ENCODE results near the gene DAP.

DNA sequence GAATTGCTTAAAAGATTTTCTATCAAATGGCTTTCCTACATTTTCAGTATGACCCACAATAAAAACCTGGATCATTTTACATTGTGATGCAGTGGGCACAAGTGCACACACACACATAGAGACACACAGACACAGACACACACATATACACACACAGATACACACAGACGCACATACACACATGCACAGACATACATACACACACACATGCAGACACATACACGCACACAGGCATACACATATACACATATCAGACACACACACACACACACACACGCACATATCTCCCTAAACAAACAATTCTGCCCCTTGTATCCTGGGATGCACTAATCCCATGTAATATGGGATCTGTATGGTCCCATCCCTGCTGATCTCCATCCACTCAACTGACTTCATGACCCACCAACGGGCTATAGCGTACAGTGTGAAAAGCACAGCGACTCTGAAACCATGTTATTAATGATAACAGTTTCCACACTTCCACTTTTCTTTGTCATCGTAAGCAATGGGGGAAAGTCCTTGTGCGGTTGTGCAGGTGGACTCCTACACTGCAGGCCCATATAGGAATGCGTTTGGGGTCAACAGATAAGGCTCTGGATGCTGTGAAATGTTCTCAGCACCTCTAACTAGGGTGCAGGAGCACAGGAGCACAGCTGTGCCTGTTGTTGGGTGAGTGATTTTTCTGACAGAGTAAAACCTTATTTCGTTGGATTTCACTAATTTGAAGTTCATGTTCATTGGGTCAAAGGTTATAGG is 52.7 kb downstream of the DAP start:
- TF ChIP-seq, protein P1, sequence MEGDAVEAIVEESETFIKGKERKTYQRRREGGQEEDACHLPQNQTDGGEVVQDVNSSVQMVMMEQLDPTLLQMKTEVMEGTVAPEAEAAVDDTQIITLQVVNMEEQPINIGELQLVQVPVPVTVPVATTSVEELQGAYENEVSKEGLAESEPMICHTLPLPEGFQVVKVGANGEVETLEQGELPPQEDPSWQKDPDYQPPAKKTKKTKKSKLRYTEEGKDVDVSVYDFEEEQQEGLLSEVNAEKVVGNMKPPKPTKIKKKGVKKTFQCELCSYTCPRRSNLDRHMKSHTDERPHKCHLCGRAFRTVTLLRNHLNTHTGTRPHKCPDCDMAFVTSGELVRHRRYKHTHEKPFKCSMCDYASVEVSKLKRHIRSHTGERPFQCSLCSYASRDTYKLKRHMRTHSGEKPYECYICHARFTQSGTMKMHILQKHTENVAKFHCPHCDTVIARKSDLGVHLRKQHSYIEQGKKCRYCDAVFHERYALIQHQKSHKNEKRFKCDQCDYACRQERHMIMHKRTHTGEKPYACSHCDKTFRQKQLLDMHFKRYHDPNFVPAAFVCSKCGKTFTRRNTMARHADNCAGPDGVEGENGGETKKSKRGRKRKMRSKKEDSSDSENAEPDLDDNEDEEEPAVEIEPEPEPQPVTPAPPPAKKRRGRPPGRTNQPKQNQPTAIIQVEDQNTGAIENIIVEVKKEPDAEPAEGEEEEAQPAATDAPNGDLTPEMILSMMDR (IDR thresholded peaks at IDR 0.05): no peak
- TF ChIP-seq POLR2A (IDR thresholded peaks at IDR 0.05): no peak
